ENCODE measurements around the gene BABAM2.

DNA sequence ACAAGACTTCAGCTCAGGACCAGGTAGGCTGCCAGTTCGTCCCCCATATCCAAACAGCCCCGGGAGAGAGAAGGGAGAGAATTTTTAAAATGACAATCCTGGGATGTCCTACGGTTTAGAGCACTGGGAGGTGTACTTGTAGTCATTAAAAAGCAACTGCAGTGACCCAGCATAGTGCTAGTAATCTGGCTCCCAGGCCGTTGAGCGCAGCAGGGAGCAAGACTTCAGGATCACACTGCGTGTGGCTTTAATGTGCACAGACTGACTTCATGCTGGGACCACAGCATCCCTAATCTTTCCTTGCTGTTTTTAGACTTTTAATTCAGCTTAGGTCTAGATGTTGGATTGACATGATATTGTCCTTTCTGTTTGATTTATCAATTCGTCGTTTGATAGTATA is 282.8 kb downstream of the BABAM2 start:
- TF ChIP-seq, protein P1, sequence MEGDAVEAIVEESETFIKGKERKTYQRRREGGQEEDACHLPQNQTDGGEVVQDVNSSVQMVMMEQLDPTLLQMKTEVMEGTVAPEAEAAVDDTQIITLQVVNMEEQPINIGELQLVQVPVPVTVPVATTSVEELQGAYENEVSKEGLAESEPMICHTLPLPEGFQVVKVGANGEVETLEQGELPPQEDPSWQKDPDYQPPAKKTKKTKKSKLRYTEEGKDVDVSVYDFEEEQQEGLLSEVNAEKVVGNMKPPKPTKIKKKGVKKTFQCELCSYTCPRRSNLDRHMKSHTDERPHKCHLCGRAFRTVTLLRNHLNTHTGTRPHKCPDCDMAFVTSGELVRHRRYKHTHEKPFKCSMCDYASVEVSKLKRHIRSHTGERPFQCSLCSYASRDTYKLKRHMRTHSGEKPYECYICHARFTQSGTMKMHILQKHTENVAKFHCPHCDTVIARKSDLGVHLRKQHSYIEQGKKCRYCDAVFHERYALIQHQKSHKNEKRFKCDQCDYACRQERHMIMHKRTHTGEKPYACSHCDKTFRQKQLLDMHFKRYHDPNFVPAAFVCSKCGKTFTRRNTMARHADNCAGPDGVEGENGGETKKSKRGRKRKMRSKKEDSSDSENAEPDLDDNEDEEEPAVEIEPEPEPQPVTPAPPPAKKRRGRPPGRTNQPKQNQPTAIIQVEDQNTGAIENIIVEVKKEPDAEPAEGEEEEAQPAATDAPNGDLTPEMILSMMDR (IDR thresholded peaks at IDR 0.05 in 2 of 3, conservative IDR thresholded peaks at IDR 0.05 in 1 of 3; ENCODE audit: insufficient read depth in 2 of 3, low read depth in 1 of 3, low read length in 3 of 3), result no peak
- TF ChIP-seq USF1 (CRISPR knock-in tag; IDR thresholded peaks at IDR 0.05), result no peak
- no peak for TF ChIP-seq ASH1L (IDR thresholded peaks at IDR 0.05; ENCODE audit: borderline replicate concordance, low read depth, partially characterized antibody)
- no peak for TF ChIP-seq SRF (CRISPR knock-in tag; IDR thresholded peaks at IDR 0.05)
- TF ChIP-seq ZC3H8 (IDR thresholded peaks at IDR 0.05), result no peak
- TF ChIP-seq, protein P2, sequence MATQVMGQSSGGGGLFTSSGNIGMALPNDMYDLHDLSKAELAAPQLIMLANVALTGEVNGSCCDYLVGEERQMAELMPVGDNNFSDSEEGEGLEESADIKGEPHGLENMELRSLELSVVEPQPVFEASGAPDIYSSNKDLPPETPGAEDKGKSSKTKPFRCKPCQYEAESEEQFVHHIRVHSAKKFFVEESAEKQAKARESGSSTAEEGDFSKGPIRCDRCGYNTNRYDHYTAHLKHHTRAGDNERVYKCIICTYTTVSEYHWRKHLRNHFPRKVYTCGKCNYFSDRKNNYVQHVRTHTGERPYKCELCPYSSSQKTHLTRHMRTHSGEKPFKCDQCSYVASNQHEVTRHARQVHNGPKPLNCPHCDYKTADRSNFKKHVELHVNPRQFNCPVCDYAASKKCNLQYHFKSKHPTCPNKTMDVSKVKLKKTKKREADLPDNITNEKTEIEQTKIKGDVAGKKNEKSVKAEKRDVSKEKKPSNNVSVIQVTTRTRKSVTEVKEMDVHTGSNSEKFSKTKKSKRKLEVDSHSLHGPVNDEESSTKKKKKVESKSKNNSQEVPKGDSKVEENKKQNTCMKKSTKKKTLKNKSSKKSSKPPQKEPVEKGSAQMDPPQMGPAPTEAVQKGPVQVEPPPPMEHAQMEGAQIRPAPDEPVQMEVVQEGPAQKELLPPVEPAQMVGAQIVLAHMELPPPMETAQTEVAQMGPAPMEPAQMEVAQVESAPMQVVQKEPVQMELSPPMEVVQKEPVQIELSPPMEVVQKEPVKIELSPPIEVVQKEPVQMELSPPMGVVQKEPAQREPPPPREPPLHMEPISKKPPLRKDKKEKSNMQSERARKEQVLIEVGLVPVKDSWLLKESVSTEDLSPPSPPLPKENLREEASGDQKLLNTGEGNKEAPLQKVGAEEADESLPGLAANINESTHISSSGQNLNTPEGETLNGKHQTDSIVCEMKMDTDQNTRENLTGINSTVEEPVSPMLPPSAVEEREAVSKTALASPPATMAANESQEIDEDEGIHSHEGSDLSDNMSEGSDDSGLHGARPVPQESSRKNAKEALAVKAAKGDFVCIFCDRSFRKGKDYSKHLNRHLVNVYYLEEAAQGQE (IDR thresholded peaks at IDR 0.05; ENCODE audit: borderline replicate concordance), result no peak
- TF ChIP-seq, protein P2 (CRISPR knock-in tag; IDR thresholded peaks at IDR 0.05; ENCODE audit: low read depth), result no peak
- TF ChIP-seq SIN3A (IDR thresholded peaks at IDR 0.05; ENCODE audit: borderline replicate concordance in 2 of 2, control insufficient read depth in 1 of 2, low read depth in 2 of 2, low read length in 2 of 2), result no peak
- TF ChIP-seq KAT2B (IDR thresholded peaks at IDR 0.05; ENCODE audit: low read depth, low read length), result no peak
- TF ChIP-seq HNRNPL (IDR thresholded peaks at IDR 0.05; ENCODE audit: low read depth, low read length), result no peak
- TF ChIP-seq SOX6 (IDR thresholded peaks at IDR 0.05), result no peak
- TF ChIP-seq, protein P3, sequence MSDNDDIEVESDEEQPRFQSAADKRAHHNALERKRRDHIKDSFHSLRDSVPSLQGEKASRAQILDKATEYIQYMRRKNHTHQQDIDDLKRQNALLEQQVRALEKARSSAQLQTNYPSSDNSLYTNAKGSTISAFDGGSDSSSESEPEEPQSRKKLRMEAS (CRISPR knock-in tag; IDR thresholded peaks at IDR 0.05), result no peak
- no peak for TF ChIP-seq CREM (IDR thresholded peaks at IDR 0.05; ENCODE audit: low read depth)
